Kidney (tissue), 14 donors: ENCODE measurements around the gene REV3L. TPM values are rescaled to one million over a fixed set of nuclear protein-coding genes. Genes with fewer than 3 reads are reported as not detected.

Source experiments
- DNase-seq, 5 donors: peaks; one replicate each; pipeline ENCODE4 v3.0.0-alpha.2; 2013 to 2020
- FAIRE-seq: peaks from 2 replicates; lab custom pipeline; 2012; peaks lifted over from hg19 to GRCh38; lab: Jason Lieb, UNC
- H3K27ac ChIP-seq, 2 donors: one replicate each; pipeline ENCODE4 v1.7.0; 2013; ENCODE audit warnings: low read depth in 2 of 2, low read length in 2 of 2, inconsistent platforms in 1 of 2
- H3K27me3 ChIP-seq: one replicate; pipeline ENCODE4 v1.7.1; 2013; ENCODE audit warnings: low read length, inconsistent platforms; ENCODE audit not compliant: control insufficient read depth, insufficient read depth
- H3K36me3 ChIP-seq, 3 donors: one replicate each; pipeline versions ENCODE4 v1.7.0 to v1.7.1; 2013; ENCODE audit warnings: low read length in 3 of 3, control low read depth in 1 of 3, inconsistent platforms in 1 of 3; ENCODE audit not compliant: insufficient read depth in 3 of 3, control insufficient read depth in 2 of 3
- H3K4me1 ChIP-seq, 3 donors: one replicate each; pipeline versions ENCODE4 v1.7.0 to v1.7.1; 2013; ENCODE audit warnings: low read length in 3 of 3, inconsistent platforms in 1 of 3, low read depth in 1 of 3; ENCODE audit not compliant: control insufficient read depth in 2 of 3, insufficient read depth in 2 of 3
- H3K4me3 ChIP-seq, 3 donors: one replicate each; pipeline versions ENCODE4 v1.7.0 to v1.8.1; 2013; ENCODE audit warnings: low read length in 3 of 3, control low read depth in 1 of 3, inconsistent platforms in 1 of 3
- H3K9ac ChIP-seq, 3 donors: one replicate each; pipeline versions ENCODE4 v1.7.0 to v1.7.1; 2013; ENCODE audit warnings: low read length in 3 of 3, control low read depth in 1 of 3, inconsistent platforms in 1 of 3
- H3K9me3 ChIP-seq, 3 donors: one replicate each; pipeline versions ENCODE4 v1.7.0 to v1.7.1; 2013; ENCODE audit warnings: low read length in 3 of 3, control low read depth in 1 of 3, inconsistent platforms in 1 of 3; ENCODE audit not compliant: control insufficient read depth in 2 of 3, insufficient read depth in 1 of 3
- CTCF ChIP-seq: IDR thresholded peaks from 3 replicates; pipeline ENCODE4 v1.5.1; 2012; ENCODE audit warnings: mild to moderate bottlenecking, moderate library complexity, borderline replicate concordance; ENCODE audit not compliant: insufficient read depth; ENCODE audit errors: extremely low read depth
- intact Hi-C: fragments of 100-400 bp; cut with DNase I; formaldehyde crosslinking; loops from one replicate; pipeline ENCODE4 v1.11.1; 2022
- polyA plus RNA-seq: library from polyadenylated mRNA; stranded (reverse); fragments of 350-450 nt; fragmentation: Illumina TruSeq; extraction: RNeasy Lipid Tissue Mini Kit (QIAGEN cat#74804); gene quantifications from one replicate; pipeline ENCODE4 v1.2.3, GENCODE V29; 2014; ENCODE audit warnings: low read depth, low replicate concordance; ENCODE audit not compliant: insufficient read depth
- total RNA-seq: library from RNA; stranded (reverse); fragmentation: NEBNext Ultra II Directional; extraction: Animal tissue kit (Norgen Biotek cat#: 25700); gene quantifications from one replicate; pipeline ENCODE4 v1.2.1, GENCODE V29; 2021
- donor health status: control.
- donor health status: control.
- donor health status: control.
- donor health status: control.
- donor health status: control.
- donor health status: DM: yes; HTN: yes; CAD: no.
- donor health status: Normal renal cell carcinoma (clear cell type).

REV3L gene
- total and polyA plus RNA-seq, 2 donors from 2014 or later = 4.4 to 30.0 TPM

- Histone ChIP-seq H3K27ac (no peak overlapping the region), H3K4me3 (no peak overlapping the region), H3K9me3 (no peaks in the 10 kb centered on the region), H3K4me1 (peaks cover 0 to 5% (median 2%) of the 10 kb centered on the region in 3 donors), H3K27me3 (no peaks in the 10 kb centered on the region), H3K9ac (no peak overlapping the region), H3K36me3 (peaks cover 0 to 5% (median 4%) of the 10 kb centered on the region in 3 donors)
- FAIRE-seq (no peak), DNase-seq (no peak)
- no peak for TF ChIP-seq CTCF
- intact Hi-C loops = no loop called here
Observed at GRCh38 chr6:111411046-111411445, 72.0 kb downstream of the REV3L start.

- FAIRE-seq (no peak), DNase-seq (no peak)
- Histone ChIP-seq H3K36me3 (peaks cover 0 to 5% (median 2%) of the 10 kb centered on the region in 3 donors), H3K4me3 (no peak overlapping the region), H3K9ac (no peak overlapping the region), H3K9me3 (no peaks in the 10 kb centered on the region), H3K4me1 (peaks cover 0 to 5% (median 2%) of the 10 kb centered on the region in 3 donors), H3K27me3 (no peaks in the 10 kb centered on the region), H3K27ac (no peak overlapping the region)
- TF ChIP-seq CTCF = no peak
- intact Hi-C loops = no loop called here
Observed at GRCh38 chr6:111410371-111410770, 72.6 kb downstream of the REV3L start.

GRCh38 chr6:111409430-111409829, 73.6 kb downstream of the REV3L start:
- no peak for FAIRE-seq
- H3K9me3 ChIP-seq = no peaks in the 10 kb centered on the region

More at GRCh38 chr6:111409430-111409829, 73.6 kb downstream of the REV3L start:
- DNase-seq = no peak
- Histone ChIP-seq H3K27me3 (no peaks in the 10 kb centered on the region), H3K27ac (no peak overlapping the region), H3K4me3 (no peak overlapping the region), H3K4me1 (no peaks in the 10 kb centered on the region), H3K9ac (no peak overlapping the region), H3K36me3 (peaks cover under 1 to 8% (median 3%) of the 10 kb centered on the region in 3 donors)
- intact Hi-C loops = no loop called here
- no peak for TF ChIP-seq CTCF
